GM12878 (cell line): ENCODE data around the gene C1QC. TPM values are rescaled to one million over a fixed set of nuclear protein-coding genes. Genes with fewer than 3 reads are reported as not detected.

Experiments used
- ATAC-seq: fragments of 200-7000 bp; cut with Tn5 transposase; 3 replicates; pipeline ENCODE4 v1.9.1; 2020; ENCODE audit warnings: mild to moderate bottlenecking, moderate library complexity
- BruUV-seq: library from RNA; stranded (reverse); fragments of 400-500 nt; replicated peaks from 2 replicates; lab custom pipeline; 2021; lab: Mats Ljungman, UMichigan
- CTCF ChIA-PET: fragments of 300-600 bp; sonication (Branson Sonifier 250); formaldehyde crosslinking; extraction: SDS; loops from one replicate; lab custom pipeline; 2021; ENCODE audit warnings: inconsistent platforms; lab: Yijun Ruan, JAX
- POLR2A ChIA-PET: fragments of 350-600 bp; formaldehyde crosslinking; extraction: SDS; loops from one replicate; lab custom pipeline; 2021; ENCODE audit warnings: inconsistent platforms; lab: Charles Lee
- RAD21 ChIA-PET: fragments of 300-600 bp; sonication (Branson Sonifier 250); formaldehyde crosslinking; loops from one replicate; lab custom pipeline; 2023; ENCODE audit warnings: antibody characterized with exemption; ENCODE audit not compliant: unreplicated experiment; lab: Charles Lee
- SMC1A ChIA-PET: fragments of 300-600 bp; sonication (Branson Sonifier 250); formaldehyde crosslinking; loops from one replicate; lab custom pipeline; 2023; ENCODE audit not compliant: unreplicated experiment, uncharacterized antibody; lab: Charles Lee
- DNase-seq: peaks from one replicate; pipeline ENCODE4 v3.0.0-alpha.2; 2011; ENCODE audit warnings: low read depth, low spot score
- FAIRE-seq: peaks from 3 replicates; lab custom pipeline; 2011; peaks lifted over from hg19 to GRCh38; lab: Jason Lieb, UNC
- H2AFZ ChIP-seq: 2 replicates; pipeline ENCODE4 v1.6.0; 2011; ENCODE audit warnings: low read depth, low read length, control low read depth; ENCODE audit not compliant: control insufficient read depth
- H3K27ac ChIP-seq: 2 replicates; pipeline ENCODE4 v1.5.1; 2011; ENCODE audit warnings: control low read depth; ENCODE audit not compliant: control insufficient read depth, insufficient read depth
- H3K27me3 ChIP-seq, 2 experiments: replicated peaks in 1 of 2; 2 replicates each; pipeline versions ENCODE4 v1.6.0 to v1.6.1; 2011; ENCODE audit warnings: low read length in 1 of 2; ENCODE audit not compliant: control insufficient read depth in 2 of 2, insufficient read depth in 2 of 2
- H3K36me3 ChIP-seq, 2 experiments: 2 replicates each; pipeline ENCODE4 v1.5.1; 2011; ENCODE audit warnings: low read length in 1 of 2; ENCODE audit not compliant: control insufficient read depth in 2 of 2, insufficient read depth in 2 of 2
- H3K4me1 ChIP-seq: 2 replicates; pipeline ENCODE4 v1.6.1; 2011; ENCODE audit warnings: mild to moderate bottlenecking, low read length, moderate library complexity, mixed read lengths; ENCODE audit not compliant: control insufficient read depth, insufficient read depth
- H3K4me2 ChIP-seq: 2 replicates; pipeline ENCODE4 v1.6.0; 2011; ENCODE audit warnings: control low read depth; ENCODE audit not compliant: control insufficient read depth, insufficient read depth
- H3K4me3 ChIP-seq: fragments of 200-600 bp; sonication (generic); 2 replicates; pipeline ENCODE4 v1.5.1; 2016
- H3K79me2 ChIP-seq: 2 replicates; pipeline ENCODE4 v1.6.0; 2011; ENCODE audit warnings: low read length; ENCODE audit not compliant: control insufficient read depth, insufficient read depth
- H3K9ac ChIP-seq: 2 replicates; pipeline ENCODE4 v1.8.0; 2011; ENCODE audit warnings: low read length, control low read depth, mixed read lengths; ENCODE audit not compliant: control insufficient read depth, insufficient read depth
- H3K9me3 ChIP-seq: replicated peaks from 3 replicates; pipeline ENCODE4 v1.5.1; 2011; ENCODE audit warnings: mild to moderate bottlenecking, low read length; ENCODE audit not compliant: control insufficient read depth, insufficient read depth
- H4K20me1 ChIP-seq: 2 replicates; pipeline ENCODE4 v1.6.0; 2011; ENCODE audit not compliant: control insufficient read depth, insufficient read depth
- BCLAF1 ChIP-seq: fragments of 450-650 bp; IDR thresholded peaks from 2 replicates; pipeline ENCODE4 v1.6.1; 2017; ENCODE audit warnings: antibody characterized with exemption, mild to moderate bottlenecking, moderate library complexity
- HDAC6 ChIP-seq: fragments of 200-600 bp; sonication (generic); IDR thresholded peaks from one replicate; pipeline ENCODE4 v1.8.0; 2017; ENCODE audit warnings: antibody characterized with exemption; ENCODE audit not compliant: unreplicated experiment
- IKZF1 ChIP-seq: fragments of 450-650 bp; conservative IDR thresholded peaks from 2 replicates; pipeline ENCODE4 v1.6.1; 2017; ENCODE audit warnings: antibody characterized with exemption, mild to moderate bottlenecking
- JUNB ChIP-seq: IDR thresholded peaks from 2 replicates; pipeline ENCODE4 v1.6.1; 2016; ENCODE audit warnings: antibody characterized with exemption, mild to moderate bottlenecking
- RELA ChIP-seq: fragments of 450-650 bp; IDR thresholded peaks from 2 replicates; pipeline ENCODE4 v1.8.0; 2014; ENCODE audit warnings: borderline replicate concordance; ENCODE audit not compliant: partially characterized antibody
- WGBS: methylation state at CpG from one replicate; pipeline ENCODE4 v1.1.6; 2016; ENCODE audit warnings: low lambda C conversion rate; ENCODE audit not compliant: insufficient replicate concordance, insufficient coverage; ENCODE audit errors: missing lambda C conversion rate; 5-methylcytosine and 5-hydroxymethylcytosine counted together
- in situ Hi-C: fragments of 300-500 bp; cut with MboI; formaldehyde crosslinking; loops from 9 replicates; pipeline ENCODE4 v1.14.3; 2018; ENCODE audit warnings: mixed read lengths
- intact Hi-C: fragments of 100-400 bp; cut with micrococcal nuclease; formaldehyde crosslinking; loops from one replicate; pipeline ENCODE4 v1.14.2; 2022; ENCODE audit not compliant: unreplicated experiment
- polyA plus RNA-seq, 11 experiments: library from polyadenylated mRNA; depleted of rRNA in 4 of 11; unstranded in 6 of 11; stranded (reverse) in 5 of 11; fragments of >200 nt; fragmentation: Nextera tagmentation in 4 of 11; fragmentation: Illumina TruSeq in 1 of 11; extraction: Ambion mirVana in 4 of 11; extraction: Trizol in 1 of 11; gene quantifications; 1 replicate in 1 of 11; 2 replicates in 10 of 11; pipeline versions ENCODE4 v1.2.1 to v1.2.3, GENCODE V29; 2011 to 2016; ENCODE audit warnings: inconsistent platforms in 2 of 11, missing spikeins in 2 of 11, low read depth in 1 of 11
- total RNA-seq, 4 experiments: library from RNA; depleted of rRNA in 3 of 4; stranded (reverse); fragments of >200 nt in 3 of 4; fragmentation: Illumina TruSeq in 1 of 4; extraction: Trizol in 1 of 4; gene quantifications; 2 replicates each; pipeline versions ENCODE4 v1.2.1 to v1.2.3, GENCODE V29; 2013 to 2021
- TF ChIP-seq, protein P1 (sequence below): fragments of 450-650 bp; formaldehyde crosslinking; IDR thresholded peaks from 2 replicates; pipeline ENCODE4 v1.4.0; 2020; ENCODE audit warnings: mild to moderate bottlenecking, moderate library complexity
- TF ChIP-seq, protein P2 (sequence below): IDR thresholded peaks from 2 replicates; pipeline ENCODE4 v1.6.1; 2011; ENCODE audit warnings: mild to moderate bottlenecking, low read depth, low read length, moderate library complexity; ENCODE audit not compliant: insufficient replicate concordance

C1QC gene
- total and polyA plus RNA-seq, 10 of the 15 experiments (the other 5 are each of a cell fraction or from before 2014, with no cell fraction given), result 0.74 TPM; not detected in 9

DNA sequence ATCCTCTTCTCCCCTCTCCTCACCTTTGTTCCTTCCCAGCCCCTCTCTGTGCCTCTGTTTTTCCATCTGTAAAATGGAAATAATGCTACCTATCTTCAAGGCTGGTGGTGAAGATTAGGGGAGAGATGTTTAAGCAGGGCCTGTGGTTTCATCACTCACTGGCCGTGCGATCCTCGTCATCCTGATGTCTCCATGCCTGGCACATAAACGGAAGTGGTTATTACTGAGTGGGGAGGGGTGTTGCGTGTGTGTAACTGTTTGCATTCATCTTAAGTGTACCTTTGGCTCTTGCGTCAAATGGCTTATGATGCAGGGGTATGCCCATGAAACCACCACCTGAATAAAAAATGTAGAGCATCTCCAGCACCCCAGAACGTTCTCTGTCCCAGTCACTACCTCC is 24.2 kb upstream of the C1QC start:
- no peaks in the 10 kb centered on the region for H3K79me2 ChIP-seq
- RAD21 ChIA-PET, result no interaction called here
- no TSS peak for BruUV-seq
- no peak for FAIRE-seq
- CTCF ChIA-PET, result no interaction called here
- H3K4me3 ChIP-seq, result no peak overlapping the region
- H3K4me2 ChIP-seq, result no peak overlapping the region
- H3K27me3 ChIP-seq, result peaks cover 0 to 3% of the 10 kb centered on the region in 2 experiments; a peak in 3 of 4 replicates
- in situ Hi-C loops (no loop called here), intact Hi-C loops (no loop called here)
- SMC1A ChIA-PET, result no interaction called here
- ATAC-seq, result no peak
- H4K20me1 ChIP-seq, result no peaks in the 10 kb centered on the region; the same call in 1 of the 2 replicates
- no peak for DNase-seq
- H3K9me3 ChIP-seq, result no peaks in the 10 kb centered on the region
- no peaks in the 10 kb centered on the region for H3K4me1 ChIP-seq
- no peak overlapping the region for H3K9ac ChIP-seq
- H3K36me3 ChIP-seq, result no peaks in the 10 kb centered on the region
- WGBS, result 30% methylated on average over 7 of the region's 7 CpGs
- TF ChIP-seq, protein P1, sequence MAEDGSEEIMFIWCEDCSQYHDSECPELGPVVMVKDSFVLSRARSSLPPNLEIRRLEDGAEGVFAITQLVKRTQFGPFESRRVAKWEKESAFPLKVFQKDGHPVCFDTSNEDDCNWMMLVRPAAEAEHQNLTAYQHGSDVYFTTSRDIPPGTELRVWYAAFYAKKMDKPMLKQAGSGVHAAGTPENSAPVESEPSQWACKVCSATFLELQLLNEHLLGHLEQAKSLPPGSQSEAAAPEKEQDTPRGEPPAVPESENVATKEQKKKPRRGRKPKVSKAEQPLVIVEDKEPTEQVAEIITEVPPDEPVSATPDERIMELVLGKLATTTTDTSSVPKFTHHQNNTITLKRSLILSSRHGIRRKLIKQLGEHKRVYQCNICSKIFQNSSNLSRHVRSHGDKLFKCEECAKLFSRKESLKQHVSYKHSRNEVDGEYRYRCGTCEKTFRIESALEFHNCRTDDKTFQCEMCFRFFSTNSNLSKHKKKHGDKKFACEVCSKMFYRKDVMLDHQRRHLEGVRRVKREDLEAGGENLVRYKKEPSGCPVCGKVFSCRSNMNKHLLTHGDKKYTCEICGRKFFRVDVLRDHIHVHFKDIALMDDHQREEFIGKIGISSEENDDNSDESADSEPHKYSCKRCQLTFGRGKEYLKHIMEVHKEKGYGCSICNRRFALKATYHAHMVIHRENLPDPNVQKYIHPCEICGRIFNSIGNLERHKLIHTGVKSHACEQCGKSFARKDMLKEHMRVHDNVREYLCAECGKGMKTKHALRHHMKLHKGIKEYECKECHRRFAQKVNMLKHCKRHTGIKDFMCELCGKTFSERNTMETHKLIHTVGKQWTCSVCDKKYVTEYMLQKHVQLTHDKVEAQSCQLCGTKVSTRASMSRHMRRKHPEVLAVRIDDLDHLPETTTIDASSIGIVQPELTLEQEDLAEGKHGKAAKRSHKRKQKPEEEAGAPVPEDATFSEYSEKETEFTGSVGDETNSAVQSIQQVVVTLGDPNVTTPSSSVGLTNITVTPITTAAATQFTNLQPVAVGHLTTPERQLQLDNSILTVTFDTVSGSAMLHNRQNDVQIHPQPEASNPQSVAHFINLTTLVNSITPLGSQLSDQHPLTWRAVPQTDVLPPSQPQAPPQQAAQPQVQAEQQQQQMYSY (CRISPR knock-in tag), result no peak
- TF ChIP-seq RELA (no peak), IKZF1 (no peak), HDAC6 (no peak), JUNB (no peak), BCLAF1 (no peak)
- TF ChIP-seq, protein P2, sequence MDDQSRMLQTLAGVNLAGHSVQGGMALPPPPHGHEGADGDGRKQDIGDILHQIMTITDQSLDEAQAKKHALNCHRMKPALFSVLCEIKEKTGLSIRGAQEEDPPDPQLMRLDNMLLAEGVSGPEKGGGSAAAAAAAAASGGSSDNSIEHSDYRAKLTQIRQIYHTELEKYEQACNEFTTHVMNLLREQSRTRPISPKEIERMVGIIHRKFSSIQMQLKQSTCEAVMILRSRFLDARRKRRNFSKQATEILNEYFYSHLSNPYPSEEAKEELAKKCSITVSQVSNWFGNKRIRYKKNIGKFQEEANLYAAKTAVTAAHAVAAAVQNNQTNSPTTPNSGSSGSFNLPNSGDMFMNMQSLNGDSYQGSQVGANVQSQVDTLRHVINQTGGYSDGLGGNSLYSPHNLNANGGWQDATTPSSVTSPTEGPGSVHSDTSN, result no peak
- no peak overlapping the region for H2AFZ ChIP-seq
- H3K27ac ChIP-seq, result no peak overlapping the region
- POLR2A ChIA-PET, result no interaction called here
